ENCODE results near the gene PPP3CA. TPM values are rescaled to one million over a fixed set of nuclear protein-coding genes. Genes with fewer than 3 reads are reported as not detected.

Gene PPP3CA
- total RNA-seq, 1 experiment from 2014 or later = 40.2 TPM

DNA sequence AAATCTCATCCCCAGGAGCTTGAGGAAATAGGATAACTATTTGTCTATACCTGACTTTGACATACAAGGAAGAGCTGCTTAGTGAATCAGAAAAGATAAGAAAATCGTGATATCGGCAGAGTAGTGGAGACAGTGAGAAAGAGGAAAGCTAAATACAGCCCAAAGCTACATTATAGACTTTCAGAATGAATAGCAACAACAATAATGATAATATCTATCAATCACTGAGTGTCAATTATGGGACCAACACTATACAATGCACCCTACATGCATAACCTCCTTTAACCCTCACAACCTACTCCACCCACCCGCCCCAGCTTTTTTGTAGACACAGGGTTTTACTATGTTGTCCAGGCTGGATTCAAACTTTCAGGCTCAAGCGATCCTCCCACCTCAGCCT lies 205.1 kb downstream of the PPP3CA start:
- Histone ChIP-seq H2AFZ (no peak overlapping the region), H3K9me3 (ENCODE audit: insufficient read depth, low read depth) (no peaks in the 10 kb centered on the region), H3K9me2 (ENCODE audit: insufficient read depth) (no peaks in the 10 kb centered on the region), H3K4me1 (replicated peaks; ENCODE audit: insufficient read depth) (no peaks in the 10 kb centered on the region), H3F3A (ENCODE audit: insufficient read depth, low read depth) (no peaks in the 10 kb centered on the region), H3K36me3 (ENCODE audit: low read depth) (no peaks in the 10 kb centered on the region), H3K79me2 (ENCODE audit: low read depth) (no peaks in the 10 kb centered on the region), H3K4me2 (no peak overlapping the region), H3K27ac (no peak overlapping the region), H4K20me1 (ENCODE audit: insufficient read depth) (no peaks in the 10 kb centered on the region; the same call in 1 of the 2 replicates), H3K4me3 (no peak overlapping the region), H3K27me3 (ENCODE audit: insufficient read depth, low read depth) (no peaks in the 10 kb centered on the region)
- intact Hi-C loops (cut with micrococcal nuclease; ENCODE audit: unreplicated experiment) = no loop called here
- no TSS peak for BruUV-seq (replicated peaks)
- TF ChIP-seq CTCF (conservative IDR thresholded peaks at IDR 0.05) (no peak), EZH2 (IDR thresholded peaks at IDR 0.05; ENCODE audit: low read depth) (no peak)
- ChIA-PET POLR2A (ENCODE audit: unreplicated experiment) (interaction anchor here (0.7 kb wide), 1 partner anchor 20 kb away, joined by 6 read pairs; no protein-coding TSS in a partner anchor), CTCF (no interaction called here)
- DNase-seq = no peak

- POLR2A ChIA-PET (ENCODE audit: unreplicated experiment) = no interaction called here
Measured at GRCh38 chr4:101141855-101142254, 205.5 kb downstream of the PPP3CA start.

DNA sequence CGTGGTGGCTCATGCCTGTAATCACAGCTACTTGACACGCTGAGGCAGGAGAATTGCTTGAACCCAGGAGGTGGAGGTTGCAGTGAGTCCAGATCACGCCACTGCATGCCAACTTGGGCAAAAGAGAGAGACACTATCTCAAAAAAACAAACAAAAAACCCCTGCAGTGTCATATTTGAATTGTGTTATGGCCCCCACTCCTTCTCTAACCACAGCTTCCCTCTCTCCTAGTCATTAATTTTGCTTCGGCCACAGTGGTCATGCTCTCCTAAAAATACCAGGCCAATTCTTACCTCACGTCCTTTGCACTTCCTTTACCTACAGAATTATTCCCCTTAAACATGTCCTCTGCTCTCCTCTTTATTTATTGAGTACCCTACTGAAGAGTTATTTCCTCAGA lies 206.1 kb downstream of the PPP3CA start:
- intact Hi-C loops (cut with micrococcal nuclease; ENCODE audit: unreplicated experiment) = no loop called here
- Histone ChIP-seq H3K9me3 (ENCODE audit: insufficient read depth, low read depth) (no peaks in the 10 kb centered on the region), H3K4me2 (no peak overlapping the region), H3K79me2 (ENCODE audit: low read depth) (no peaks in the 10 kb centered on the region), H3K4me3 (no peak overlapping the region), H4K20me1 (ENCODE audit: insufficient read depth) (no peaks in the 10 kb centered on the region; the same call in 1 of the 2 replicates), H3K36me3 (ENCODE audit: low read depth) (no peaks in the 10 kb centered on the region), H3K4me1 (replicated peaks; ENCODE audit: insufficient read depth) (no peaks in the 10 kb centered on the region), H3K9me2 (ENCODE audit: insufficient read depth) (no peaks in the 10 kb centered on the region), H3F3A (ENCODE audit: insufficient read depth, low read depth) (no peaks in the 10 kb centered on the region), H3K27me3 (ENCODE audit: insufficient read depth, low read depth) (no peaks in the 10 kb centered on the region), H2AFZ (no peak overlapping the region), H3K27ac (no peak overlapping the region)
- no peak for TF ChIP-seq CTCF (conservative IDR thresholded peaks at IDR 0.05)
- no peak for TF ChIP-seq EZH2 (IDR thresholded peaks at IDR 0.05; ENCODE audit: low read depth)
- no peak for DNase-seq
- POLR2A ChIA-PET (ENCODE audit: unreplicated experiment) = no interaction called here
- CTCF ChIA-PET = no interaction called here
- BruUV-seq (replicated peaks) = no TSS peak

More at GRCh38 chr4:101141855-101142254, 205.5 kb downstream of the PPP3CA start:
- Histone ChIP-seq H3K79me2 (ENCODE audit: low read depth) (no peaks in the 10 kb centered on the region), H2AFZ (no peak overlapping the region), H3F3A (ENCODE audit: insufficient read depth, low read depth) (no peaks in the 10 kb centered on the region), H3K4me2 (no peak overlapping the region), H4K20me1 (ENCODE audit: insufficient read depth) (no peaks in the 10 kb centered on the region; the same call in 1 of the 2 replicates), H3K9me2 (ENCODE audit: insufficient read depth) (no peaks in the 10 kb centered on the region), H3K4me3 (no peak overlapping the region), H3K9me3 (ENCODE audit: insufficient read depth, low read depth) (no peaks in the 10 kb centered on the region), H3K27ac (no peak overlapping the region), H3K4me1 (replicated peaks; ENCODE audit: insufficient read depth) (no peaks in the 10 kb centered on the region), H3K36me3 (ENCODE audit: low read depth) (no peaks in the 10 kb centered on the region), H3K27me3 (ENCODE audit: insufficient read depth, low read depth) (no peaks in the 10 kb centered on the region)
- TF ChIP-seq EZH2 (IDR thresholded peaks at IDR 0.05; ENCODE audit: low read depth) (no peak), CTCF (conservative IDR thresholded peaks at IDR 0.05) (no peak)
- intact Hi-C loops (cut with micrococcal nuclease; ENCODE audit: unreplicated experiment) = no loop called here
- CTCF ChIA-PET = no interaction called here
- no TSS peak for BruUV-seq (replicated peaks)
- DNase-seq = no peak
